Testis (tissue), 5 donors: ENCODE results near the gene C1QL4. TPM values are rescaled to one million over a fixed set of nuclear protein-coding genes. Genes with fewer than 3 reads are reported as not detected.
"Not testable (repeated sequence)": the region's sequence is repeated elsewhere in the genome, so short reads cannot be mapped to it uniquely, and the experiment has no call there.

Source experiments
- DNase-seq: peaks from one replicate; pipeline ENCODE4 v3.0.0-alpha.2; 2019
- H3K27ac ChIP-seq, 2 donors: fragments of 200-600 bp; sonication (generic); one replicate each; pipeline ENCODE4 v1.5.1; 2019
- H3K27me3 ChIP-seq: fragments of 200-600 bp; sonication (generic); one replicate; pipeline ENCODE4 v1.5.1; 2019
- H3K36me3 ChIP-seq: fragments of 200-600 bp; sonication (generic); one replicate; pipeline ENCODE4 v1.5.1; 2017; ENCODE audit warnings: low read depth; ENCODE audit errors: missing control alignments
- H3K4me1 ChIP-seq: fragments of 200-600 bp; sonication (generic); one replicate; pipeline ENCODE4 v1.5.1; 2019
- H3K4me3 ChIP-seq, 2 donors: fragments of 200-600 bp; sonication (generic); one replicate each; pipeline ENCODE4 v1.5.1; 2017 to 2019
- H3K9me3 ChIP-seq: fragments of 200-600 bp; sonication (generic); one replicate; pipeline ENCODE4 v1.5.1; 2017
- POLR2A ChIP-seq: fragments of 450-650 bp; IDR thresholded peaks from one replicate; pipeline ENCODE4 v1.6.1; 2017; ENCODE audit warnings: antibody characterized with exemption, mild to moderate bottlenecking, moderate library complexity
- WGBS, 2 donors: methylation state at CpG; one replicate each; pipeline ENCODE4 v1.1.5; 2018; 5-methylcytosine and 5-hydroxymethylcytosine counted together
- intact Hi-C: fragments of 100-400 bp; cut with DNase I; formaldehyde crosslinking; loops from one replicate; pipeline ENCODE4 v1.15.1; 2023; ENCODE audit warnings: low total_unique reads
- long read RNA-seq, 2 donors: transcript quantifications; one replicate each; lab custom pipeline, GENCODE V29; 2026
- polyA plus RNA-seq: library from polyadenylated mRNA; stranded (reverse); fragments of 350-450 nt; fragmentation: Illumina TruSeq; extraction: RNeasy Lipid Tissue Mini Kit (QIAGEN cat#74804); gene quantifications from one replicate; pipeline ENCODE4 v1.2.3, GENCODE V29; 2014; ENCODE audit warnings: low read depth, low replicate concordance; ENCODE audit not compliant: insufficient read depth
- total RNA-seq, 2 donors: library from RNA; depleted of rRNA; stranded (reverse); fragments of >200 nt; gene quantifications; one replicate each; pipeline ENCODE4 v1.2.3, GENCODE V29; 2016
- TF ChIP-seq, protein P1 (sequence below), 3 experiments: fragments of 450-650 bp in 2 of 3; fragments of 200-600 bp in 1 of 3; sonication (generic) in 1 of 3; IDR thresholded peaks; one replicate each; pipeline ENCODE4 v1.5.1; 2016 to 2019; ENCODE audit warnings: antibody characterized with exemption in 3 of 3, mild to moderate bottlenecking in 2 of 3, moderate library complexity in 1 of 3

Gene C1QL4
- total RNA-seq: 1 to 10 TPM; 3.3 to 5.5 TPM
- polyA plus RNA-seq: 2.9 TPM
- long read RNA-seq, donor 1: 0 reads
- long read RNA-seq, donor 2: 0 reads

DNA sequence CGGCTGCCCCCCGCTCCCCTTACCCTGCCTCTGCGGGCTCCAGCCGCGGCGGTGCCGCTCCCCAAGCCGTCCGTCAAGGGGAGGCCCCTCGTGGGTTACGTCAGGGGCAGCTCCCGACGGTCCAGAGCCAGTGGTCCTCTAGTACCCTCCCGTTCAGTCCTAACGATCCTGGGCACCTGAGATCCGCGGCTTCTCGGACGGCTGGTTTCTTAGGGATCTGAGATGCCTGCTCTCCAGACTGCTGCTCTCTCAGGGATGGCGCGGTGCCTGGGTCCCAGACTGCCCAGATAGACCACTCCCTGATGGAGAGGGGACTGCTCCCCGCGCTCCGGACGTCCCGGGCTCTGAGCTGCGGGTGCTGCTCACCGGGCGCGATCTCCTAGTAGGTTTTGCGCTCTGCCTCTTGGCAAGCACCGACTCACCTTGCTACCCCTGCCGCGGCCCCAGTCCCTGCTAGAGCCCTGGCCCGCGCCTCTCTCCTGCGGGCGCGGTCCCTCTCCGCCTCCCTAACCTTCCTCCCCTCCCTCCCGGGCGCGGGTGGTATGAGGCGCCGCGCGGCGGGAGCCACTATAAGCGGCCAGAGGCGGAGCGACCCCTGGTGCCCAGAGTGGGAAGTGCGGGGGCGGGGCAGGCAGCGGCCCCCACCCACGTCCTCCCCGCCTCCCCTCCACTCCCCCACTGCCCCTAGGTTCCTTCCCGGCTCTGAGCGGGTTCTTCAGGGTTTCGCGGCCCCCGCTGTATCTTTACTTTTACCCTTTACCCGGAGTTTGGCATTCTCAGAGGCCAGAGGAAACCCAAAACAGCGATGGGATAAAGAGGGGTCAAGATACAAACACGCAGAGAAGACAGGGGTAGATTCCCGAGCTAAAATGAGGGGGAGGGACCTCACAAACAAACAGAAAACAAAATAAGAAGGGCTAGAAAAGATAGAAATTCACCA lies at the start of gene C1QL4:
TSS of gene C1QL4 (minus strand) at position 544 of the 940 bp plus-strand sequence. CDS start 711 bp downstream, outside the sequence.
- H3K9me3 ChIP-seq: no peaks in the 10 kb centered on the region
- TF ChIP-seq POLR2A: no peak
- TF ChIP-seq, protein P1, sequence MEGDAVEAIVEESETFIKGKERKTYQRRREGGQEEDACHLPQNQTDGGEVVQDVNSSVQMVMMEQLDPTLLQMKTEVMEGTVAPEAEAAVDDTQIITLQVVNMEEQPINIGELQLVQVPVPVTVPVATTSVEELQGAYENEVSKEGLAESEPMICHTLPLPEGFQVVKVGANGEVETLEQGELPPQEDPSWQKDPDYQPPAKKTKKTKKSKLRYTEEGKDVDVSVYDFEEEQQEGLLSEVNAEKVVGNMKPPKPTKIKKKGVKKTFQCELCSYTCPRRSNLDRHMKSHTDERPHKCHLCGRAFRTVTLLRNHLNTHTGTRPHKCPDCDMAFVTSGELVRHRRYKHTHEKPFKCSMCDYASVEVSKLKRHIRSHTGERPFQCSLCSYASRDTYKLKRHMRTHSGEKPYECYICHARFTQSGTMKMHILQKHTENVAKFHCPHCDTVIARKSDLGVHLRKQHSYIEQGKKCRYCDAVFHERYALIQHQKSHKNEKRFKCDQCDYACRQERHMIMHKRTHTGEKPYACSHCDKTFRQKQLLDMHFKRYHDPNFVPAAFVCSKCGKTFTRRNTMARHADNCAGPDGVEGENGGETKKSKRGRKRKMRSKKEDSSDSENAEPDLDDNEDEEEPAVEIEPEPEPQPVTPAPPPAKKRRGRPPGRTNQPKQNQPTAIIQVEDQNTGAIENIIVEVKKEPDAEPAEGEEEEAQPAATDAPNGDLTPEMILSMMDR (IDR thresholded peaks at IDR 0.05): peak; percentile 38 to 96 (median 80)
- intact Hi-C loops: loop anchor here (10.0 kb wide), 1 partner anchor 52 kb away; no protein-coding TSS in a partner anchor
- H3K27ac ChIP-seq: no peak within 1 kb of the TSS
- peak; percentile 89 for DNase-seq
- WGBS, 2 donors: 1 to 2% methylated on average over 17 to 62 of the region's 65 CpGs
- peaks cover 1% of the 10 kb centered on the region for H3K4me1 ChIP-seq
- peak within 1 kb of the TSS; percentile 34 to 42 for H3K4me3 ChIP-seq
- no peaks in the 10 kb centered on the region for H3K36me3 ChIP-seq
- peaks cover 3% of the 10 kb centered on the region for H3K27me3 ChIP-seq

DNA sequence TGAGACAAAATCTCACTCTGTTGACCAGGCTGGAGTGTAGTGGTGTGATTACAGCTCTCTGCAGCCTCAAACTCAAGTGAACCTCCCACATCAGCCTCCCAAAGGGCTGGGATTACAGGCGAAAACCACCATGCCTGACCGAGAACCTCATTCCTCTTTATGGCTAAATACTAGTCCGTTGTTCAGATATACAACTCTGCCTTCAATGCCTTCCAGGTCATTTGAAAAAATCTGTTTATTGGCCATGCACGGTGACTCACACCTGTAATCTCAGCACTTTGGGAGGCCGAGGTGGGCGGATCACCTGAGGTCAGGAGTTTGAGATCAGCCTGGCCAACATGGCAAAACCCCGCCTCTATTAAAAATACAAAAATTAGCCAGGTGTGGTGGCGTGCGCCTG lies 43.2 kb upstream of the C1QL4 start:
- H3K9me3 ChIP-seq, H3K27ac ChIP-seq, H3K4me1 ChIP-seq, H3K4me3 ChIP-seq, H3K27me3 ChIP-seq, intact Hi-C loops, H3K36me3 ChIP-seq, DNase-seq: not testable (repeated sequence)
- WGBS, 2 donors: 95 to 97% methylated on average over 9 of the region's 9 CpGs

DNA sequence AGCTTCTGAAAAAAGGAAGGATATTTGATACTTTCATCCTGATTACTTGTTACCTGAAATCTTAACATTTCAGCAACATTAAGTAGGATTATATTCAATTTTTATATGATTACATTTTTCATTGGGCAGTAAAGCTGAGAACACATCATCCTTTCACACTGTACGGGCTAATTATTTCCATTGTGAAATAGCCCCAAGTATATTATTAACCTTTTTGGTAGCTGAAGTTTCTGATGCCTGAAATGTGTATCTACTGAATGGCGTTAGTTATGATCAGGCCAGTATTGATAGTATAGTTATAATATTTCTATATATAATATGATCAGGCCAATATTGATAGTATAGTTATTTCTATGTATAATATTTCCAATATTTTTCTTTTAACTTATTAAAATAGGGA lies 40.4 kb upstream of the C1QL4 start:
- H3K36me3 ChIP-seq: no peaks in the 10 kb centered on the region
- no peaks in the 10 kb centered on the region for H3K9me3 ChIP-seq
- H3K27ac ChIP-seq: no peak overlapping the region
- no peak overlapping the region for H3K4me3 ChIP-seq
- TF ChIP-seq, protein P1 (IDR thresholded peaks at IDR 0.05): no peak
- TF ChIP-seq POLR2A: no peak
- no peaks in the 10 kb centered on the region for H3K4me1 ChIP-seq
- no peak for DNase-seq
- intact Hi-C loops: no loop called here
- H3K27me3 ChIP-seq: no peaks in the 10 kb centered on the region
- WGBS, 2 donors: 82 to 85% methylated on average over 2 of the region's 2 CpGs

DNA sequence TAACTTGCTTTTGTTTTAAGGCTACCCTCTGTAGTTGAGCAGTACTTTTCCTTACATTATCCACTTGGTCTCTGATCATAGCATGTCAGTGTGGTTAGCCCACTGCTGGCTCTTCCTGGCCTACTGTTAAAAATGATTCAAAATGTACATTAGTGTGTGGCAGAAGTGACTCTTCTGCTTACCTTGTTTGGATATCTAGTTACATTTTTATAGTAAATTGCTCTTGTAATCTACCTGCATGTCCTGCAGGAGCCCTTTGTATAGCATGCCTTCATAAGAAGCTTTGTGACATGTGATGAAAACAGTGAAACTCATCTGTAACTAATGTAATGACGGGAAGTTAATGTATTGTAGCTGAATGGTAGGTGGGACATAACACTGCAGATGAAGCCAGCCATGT lies 38.4 kb upstream of the C1QL4 start:
- intact Hi-C loops: no loop called here
- no peak for DNase-seq
- no peak overlapping the region for H3K27ac ChIP-seq
- no peaks in the 10 kb centered on the region for H3K4me1 ChIP-seq
- no peaks in the 10 kb centered on the region for H3K27me3 ChIP-seq
- 83 to 84% methylated on average over 1 of the region's 1 CpG for WGBS, 2 donors
- TF ChIP-seq, protein P1 (IDR thresholded peaks at IDR 0.05): no peak
- no peaks in the 10 kb centered on the region for H3K36me3 ChIP-seq
- no peak overlapping the region for H3K4me3 ChIP-seq
- no peaks in the 10 kb centered on the region for H3K9me3 ChIP-seq

DNA sequence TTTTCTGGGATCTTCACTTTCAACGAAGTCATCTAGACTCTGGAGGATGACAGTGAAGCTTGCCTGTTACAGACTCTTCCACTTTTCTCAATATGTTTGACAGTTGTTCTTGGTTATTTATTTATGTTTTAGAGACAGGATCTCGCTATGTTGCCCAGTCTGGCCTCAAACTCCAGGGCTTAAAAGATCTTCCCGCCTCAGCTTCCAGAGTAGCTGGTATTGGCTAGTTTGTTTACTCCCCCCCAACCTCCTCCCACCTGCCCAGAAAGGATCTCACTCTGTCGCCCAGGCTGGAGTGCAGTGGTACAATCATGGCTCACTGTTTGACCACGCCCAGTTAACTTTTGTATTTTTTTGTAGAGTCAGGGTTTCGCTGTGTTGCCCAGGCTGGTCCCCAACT lies 33.6 kb upstream of the C1QL4 start:
- DNase-seq: no peak
- Histone ChIP-seq H3K4me3 (no peak overlapping the region), H3K36me3 (no peaks in the 10 kb centered on the region), H3K4me1 (peaks cover 15% of the 10 kb centered on the region), H3K9me3 (no peaks in the 10 kb centered on the region), H3K27ac (no peak overlapping the region), H3K27me3 (no peaks in the 10 kb centered on the region)
- TF ChIP-seq, protein P1 (IDR thresholded peaks at IDR 0.05): no peak
- TF ChIP-seq POLR2A: no peak
- intact Hi-C loops: no loop called here
- 89 to 90% methylated on average over 6 of the region's 6 CpGs for WGBS, 2 donors
